ENCODE data around the gene APEH.

GRCh38 chr3:49722896-49723295 is 48.7 kb downstream of the APEH start:
- no peak for TF ChIP-seq CTCF (IDR thresholded peaks at IDR 0.05)
- no peak for TF ChIP-seq POLR2A (IDR thresholded peaks at IDR 0.05)
- no peak for TF ChIP-seq POLR2AphosphoS5 (IDR thresholded peaks at IDR 0.05)

All from prostate gland (tissue), 2 donors.